Osteoblast (primary cell): ENCODE results near the gene CHAF1A. TPM values are rescaled to one million over a fixed set of nuclear protein-coding genes. Genes with fewer than 3 reads are reported as not detected.
A peak's percentile ranks its signal among the peaks of the same experiment; 100 is the strongest.

Source experiments
- DNase-seq: peaks from one replicate; pipeline ENCODE4 v3.0.0; 2011; ENCODE audit warnings: low spot score, mixed read lengths; ENCODE audit not compliant: insufficient read length; ENCODE audit errors: missing footprints
- H2AFZ ChIP-seq: 2 replicates; pipeline ENCODE4 v1.6.0; 2011; ENCODE audit warnings: mild to moderate bottlenecking, low read length
- H3K27ac ChIP-seq: 2 replicates; pipeline ENCODE4 v1.5.1; 2011; ENCODE audit warnings: mild to moderate bottlenecking, low read depth, low read length, moderate library complexity
- H3K27me3 ChIP-seq: 2 replicates; pipeline ENCODE4 v1.6.0; 2012; ENCODE audit warnings: mild to moderate bottlenecking, control low read depth, inconsistent platforms, low read length, moderate library complexity; ENCODE audit not compliant: insufficient read depth
- H3K36me3 ChIP-seq: 2 replicates; pipeline ENCODE4 v1.5.1; 2011; ENCODE audit warnings: mild to moderate bottlenecking, low read length, control low read depth, moderate library complexity; ENCODE audit not compliant: insufficient read depth
- H3K4me1 ChIP-seq: 2 replicates; pipeline ENCODE4 v1.5.1; 2011; ENCODE audit warnings: mild to moderate bottlenecking, low read length, control low read depth, moderate library complexity; ENCODE audit not compliant: insufficient read depth
- H3K4me2 ChIP-seq: 2 replicates; pipeline ENCODE4 v1.6.0; 2011; ENCODE audit warnings: mild to moderate bottlenecking, low read length; ENCODE audit not compliant: insufficient read depth
- H3K4me3 ChIP-seq: fragments of 200-600 bp; sonication (generic); 3 replicates; pipeline ENCODE4 v1.5.1; 2012; ENCODE audit warnings: mild to moderate bottlenecking, low read length, inconsistent platforms; ENCODE audit not compliant: insufficient read depth
- H3K79me2 ChIP-seq: 2 replicates; pipeline ENCODE4 v1.6.0; 2012; ENCODE audit warnings: mild to moderate bottlenecking, low read length, control low read depth, inconsistent platforms; ENCODE audit not compliant: insufficient read depth
- H3K9me3 ChIP-seq: 2 replicates; pipeline ENCODE4 v1.5.1; 2011; ENCODE audit warnings: low read depth, low read length, control low read depth
- H4K20me1 ChIP-seq: 2 replicates; pipeline ENCODE4 v1.6.0; 2012; ENCODE audit warnings: mild to moderate bottlenecking, low read length, control low read depth; ENCODE audit not compliant: insufficient read depth
- total RNA-seq: library from RNA; depleted of rRNA; stranded (reverse); fragments of >200 nt; gene quantifications from 2 replicates; pipeline ENCODE4 v1.2.3, GENCODE V29; 2012
- TF ChIP-seq, protein P1 (sequence below): IDR thresholded peaks from 2 replicates; pipeline ENCODE4 v1.5.1; 2011; ENCODE audit warnings: mild to moderate bottlenecking, low read depth, low read length, moderate library complexity; ENCODE audit errors: extremely low read depth

CHAF1A gene
- total RNA-seq, 1 donor = 3.6 TPM

DNA sequence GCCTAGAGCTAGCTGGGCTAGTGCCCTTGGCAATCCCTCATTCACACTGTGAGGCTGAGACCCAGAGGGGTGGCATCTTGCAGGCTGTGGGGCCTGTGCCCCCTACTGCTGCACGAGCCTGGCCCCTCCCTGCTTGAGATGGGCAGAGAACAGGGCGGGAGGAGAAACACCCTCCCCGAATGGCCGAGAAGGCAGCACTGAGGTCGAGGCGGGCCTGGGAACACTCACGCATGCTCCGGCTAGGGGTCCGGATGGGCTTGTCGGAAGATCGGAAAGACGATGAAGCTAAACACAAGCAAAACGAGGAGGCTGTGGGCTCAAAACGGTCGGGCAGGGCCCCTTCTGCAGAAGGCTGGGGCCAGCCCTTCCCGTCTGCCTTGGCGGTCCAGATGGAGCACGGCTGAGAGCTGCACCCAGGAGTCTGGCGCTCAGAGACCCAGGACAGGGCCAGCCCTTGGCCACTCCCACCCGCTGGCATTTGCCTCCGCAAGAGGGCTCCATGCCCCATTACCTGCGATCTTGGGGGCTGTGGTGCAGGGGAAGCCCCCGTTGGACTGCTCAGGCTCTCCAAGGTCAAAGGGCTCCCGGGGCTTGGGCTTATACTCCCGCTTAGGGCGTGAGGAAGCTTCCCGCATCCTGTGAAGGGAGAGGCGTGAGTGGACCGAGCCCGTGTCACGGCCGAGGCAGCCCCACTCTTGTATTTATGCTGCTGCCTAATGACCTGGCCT, 40.2 kb upstream of the CHAF1A start:
- Histone ChIP-seq H2AFZ (no peak overlapping the region), H3K4me1 (no peaks in the 10 kb centered on the region), H4K20me1 (peaks cover 34% of the 10 kb centered on the region), H3K79me2 (peaks cover 23% of the 10 kb centered on the region), H3K36me3 (peaks cover 64% of the 10 kb centered on the region), H3K27me3 (no peaks in the 10 kb centered on the region), H3K4me3 (no peak overlapping the region), H3K4me2 (no peak overlapping the region), H3K9me3 (no peaks in the 10 kb centered on the region), H3K27ac (no peak overlapping the region)
- TF ChIP-seq, protein P1, sequence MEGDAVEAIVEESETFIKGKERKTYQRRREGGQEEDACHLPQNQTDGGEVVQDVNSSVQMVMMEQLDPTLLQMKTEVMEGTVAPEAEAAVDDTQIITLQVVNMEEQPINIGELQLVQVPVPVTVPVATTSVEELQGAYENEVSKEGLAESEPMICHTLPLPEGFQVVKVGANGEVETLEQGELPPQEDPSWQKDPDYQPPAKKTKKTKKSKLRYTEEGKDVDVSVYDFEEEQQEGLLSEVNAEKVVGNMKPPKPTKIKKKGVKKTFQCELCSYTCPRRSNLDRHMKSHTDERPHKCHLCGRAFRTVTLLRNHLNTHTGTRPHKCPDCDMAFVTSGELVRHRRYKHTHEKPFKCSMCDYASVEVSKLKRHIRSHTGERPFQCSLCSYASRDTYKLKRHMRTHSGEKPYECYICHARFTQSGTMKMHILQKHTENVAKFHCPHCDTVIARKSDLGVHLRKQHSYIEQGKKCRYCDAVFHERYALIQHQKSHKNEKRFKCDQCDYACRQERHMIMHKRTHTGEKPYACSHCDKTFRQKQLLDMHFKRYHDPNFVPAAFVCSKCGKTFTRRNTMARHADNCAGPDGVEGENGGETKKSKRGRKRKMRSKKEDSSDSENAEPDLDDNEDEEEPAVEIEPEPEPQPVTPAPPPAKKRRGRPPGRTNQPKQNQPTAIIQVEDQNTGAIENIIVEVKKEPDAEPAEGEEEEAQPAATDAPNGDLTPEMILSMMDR = no peak
- peak; percentile 46 for DNase-seq

DNA sequence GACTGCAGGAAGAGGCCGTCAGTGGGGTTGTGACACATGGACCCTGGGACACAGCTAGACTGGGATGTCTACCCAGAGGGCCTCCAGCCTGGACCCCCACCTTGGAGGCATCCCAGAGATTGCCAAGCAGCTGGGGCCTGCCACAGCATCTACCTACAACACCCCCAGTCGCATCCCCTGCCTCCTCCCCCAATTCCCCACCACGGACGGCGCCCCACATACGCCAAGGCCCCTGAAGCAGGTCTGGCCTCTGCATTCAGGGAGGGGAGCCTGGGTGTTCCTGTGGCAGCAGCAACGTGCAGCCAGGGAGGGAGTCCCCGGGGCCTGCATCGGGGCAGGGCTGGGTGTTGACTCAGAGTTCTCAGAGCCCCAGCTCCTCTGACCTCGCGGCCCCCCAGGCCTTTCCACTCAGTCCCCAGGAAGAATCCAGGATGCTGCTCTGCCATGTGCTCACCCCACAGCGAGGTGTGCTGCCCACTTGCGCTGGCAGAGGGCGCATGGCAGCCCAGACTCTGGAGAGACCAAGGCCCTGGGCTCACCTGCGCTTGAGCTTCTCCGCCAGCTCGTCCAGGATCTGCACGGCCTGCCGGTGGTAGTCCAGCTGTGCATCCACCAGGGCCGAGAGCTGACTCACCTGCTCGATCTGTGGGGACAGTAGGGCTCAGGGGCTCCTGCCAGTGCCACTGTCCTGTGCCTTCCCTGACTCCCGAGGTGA, 39.5 kb upstream of the CHAF1A start:
- Histone ChIP-seq H3K4me3 (no peak overlapping the region), H3K36me3 (peaks cover 64% of the 10 kb centered on the region), H3K79me2 (peaks cover 31% of the 10 kb centered on the region), H3K9me3 (no peaks in the 10 kb centered on the region), H4K20me1 (peaks cover 42% of the 10 kb centered on the region), H3K27me3 (no peaks in the 10 kb centered on the region), H3K27ac (no peak overlapping the region), H3K4me1 (peaks cover under 1% of the 10 kb centered on the region), H3K4me2 (no peak overlapping the region), H2AFZ (no peak overlapping the region)
- TF ChIP-seq, protein P1 = no peak
- DNase-seq = peak; percentile 80

DNA sequence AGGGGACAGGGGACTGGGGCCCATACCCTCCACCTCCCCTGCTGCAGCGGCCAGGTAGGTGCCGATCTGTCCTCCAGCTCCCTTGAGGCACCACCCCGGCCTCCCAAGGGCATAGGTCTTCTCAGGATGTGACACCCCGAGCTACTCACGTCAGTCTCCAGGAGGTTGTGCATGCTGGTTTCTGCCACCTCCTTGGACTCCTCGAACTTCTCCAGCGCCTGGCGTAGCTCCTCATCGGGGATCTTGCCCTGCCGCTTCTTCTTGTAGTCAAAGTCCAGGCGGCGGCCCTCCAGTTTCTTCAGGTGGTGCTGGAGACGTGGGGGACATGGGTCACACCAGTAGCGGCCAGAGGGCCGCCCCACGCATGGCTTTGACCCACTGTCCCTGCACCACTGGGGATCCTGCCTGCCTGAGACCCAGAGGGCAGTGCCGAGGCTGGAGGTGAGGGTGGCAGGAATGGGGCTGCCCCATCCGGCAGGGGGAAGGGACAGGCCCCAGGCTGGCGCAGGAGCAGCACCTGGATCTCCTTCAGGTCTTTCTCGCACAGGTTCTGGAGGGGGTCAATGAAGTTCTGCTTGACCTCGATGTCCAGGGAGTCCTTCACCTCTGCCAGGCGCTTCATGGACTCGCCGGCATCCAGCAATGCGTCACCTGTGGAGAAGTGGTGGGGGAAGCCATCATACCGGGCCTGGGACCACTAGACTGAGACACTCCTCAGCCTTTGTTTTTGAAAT, 38.7 kb upstream of the CHAF1A start:
- Histone ChIP-seq H2AFZ (no peak overlapping the region), H3K4me1 (peaks cover 8% of the 10 kb centered on the region), H4K20me1 (peaks cover 48% of the 10 kb centered on the region), H3K27ac (no peak overlapping the region), H3K4me2 (no peak overlapping the region), H3K4me3 (no peak overlapping the region), H3K36me3 (peaks cover 63% of the 10 kb centered on the region), H3K79me2 (peaks cover 37% of the 10 kb centered on the region), H3K9me3 (no peaks in the 10 kb centered on the region), H3K27me3 (no peaks in the 10 kb centered on the region)
- peak; percentile 76 for DNase-seq
- TF ChIP-seq, protein P1 = no peak
